Effector memory CD8-positive, alpha-beta T cell (primary cell): ENCODE measurements around the gene LRBA.

Source experiments
- ATAC-seq: fragments of 150-1000 bp; cut with Tn5 transposase; replicated peaks from 2 replicates; pipeline ENCODE4 v1.10.0; 2021; ENCODE audit warnings: mild to moderate bottlenecking, moderate library complexity
- DNase-seq, 3 experiments: peaks; one replicate each; pipeline ENCODE4 v3.0.0; 2021
- H3K27ac Mint-ChIP-seq, 2 donors: one replicate each; pipeline ENCODE4 v1.8.0; 2022; ENCODE audit warnings: mild to moderate bottlenecking in 2 of 2, mixed read lengths in 2 of 2, moderate library complexity in 2 of 2
- H3K27me3 Mint-ChIP-seq, 2 donors: one replicate each; pipeline ENCODE4 v1.8.0; 2022; ENCODE audit warnings: mixed read lengths in 2 of 2
- H3K36me3 Mint-ChIP-seq: one replicate; pipeline ENCODE4 v1.8.0; 2022; ENCODE audit warnings: mild to moderate bottlenecking, moderate library complexity, mixed read lengths; ENCODE audit not compliant: insufficient read depth
- H3K4me1 Mint-ChIP-seq, 2 donors: one replicate each; pipeline ENCODE4 v1.8.0; 2022; ENCODE audit warnings: low read depth in 2 of 2, mixed read lengths in 2 of 2
- H3K4me3 Mint-ChIP-seq, 2 donors: one replicate each; pipeline ENCODE4 v1.8.0; 2022; ENCODE audit warnings: mild to moderate bottlenecking in 2 of 2, mixed read lengths in 2 of 2, moderate library complexity in 2 of 2
- H3K9me3 Mint-ChIP-seq, 2 donors: one replicate each; pipeline ENCODE4 v1.8.0; 2022; ENCODE audit warnings: mixed read lengths in 2 of 2

LRBA gene

GRCh38 chr4:150641612-150642011 is 373.5 kb downstream of the LRBA start:
- DNase-seq (no peak), ATAC-seq (no peak)
- Mint-ChIP-seq H3K36me3 (no peaks in the 10 kb centered on the region), H3K27ac (no peak overlapping the region), H3K9me3 (no peaks in the 10 kb centered on the region), H3K4me1 (peaks cover 0 to 2% of the 10 kb centered on the region in 2 donors), H3K4me3 (no peak overlapping the region), H3K27me3 (no peaks in the 10 kb centered on the region)

- no peak overlapping the region for H3K27ac Mint-ChIP-seq
- ATAC-seq (no peak), DNase-seq (no peak)
- H3K4me1 Mint-ChIP-seq = peaks cover 1 to 16% of the 10 kb centered on the region in 2 donors
- no peaks in the 10 kb centered on the region for H3K27me3 Mint-ChIP-seq
- no peak overlapping the region for H3K4me3 Mint-ChIP-seq
- peaks cover 3% of the 10 kb centered on the region for H3K36me3 Mint-ChIP-seq
- H3K9me3 Mint-ChIP-seq = peaks cover 0 to 4% of the 10 kb centered on the region in 2 donors
Measured at GRCh38 chr4:150632639-150633038, 382.4 kb downstream of the LRBA start.

- Mint-ChIP-seq H3K4me1 (peaks cover 0 to 5% of the 10 kb centered on the region in 2 donors), H3K36me3 (no peaks in the 10 kb centered on the region), H3K27ac (no peak overlapping the region), H3K9me3 (no peaks in the 10 kb centered on the region), H3K4me3 (no peak overlapping the region), H3K27me3 (no peaks in the 10 kb centered on the region)
- no peak for DNase-seq
- ATAC-seq = no peak
Measured at GRCh38 chr4:150628073-150628472, 387.0 kb downstream of the LRBA start.

GRCh38 chr4:150625033-150625432 is 390.1 kb downstream of the LRBA start:
- DNase-seq (no peak), ATAC-seq (no peak)
- H3K4me1 Mint-ChIP-seq = peaks cover 2 to 5% of the 10 kb centered on the region in 2 donors
- no peak overlapping the region for H3K27ac Mint-ChIP-seq
- H3K9me3 Mint-ChIP-seq = no peaks in the 10 kb centered on the region
- H3K4me3 Mint-ChIP-seq = no peak overlapping the region
- no peaks in the 10 kb centered on the region for H3K36me3 Mint-ChIP-seq
- no peaks in the 10 kb centered on the region for H3K27me3 Mint-ChIP-seq

- no peak overlapping the region for H3K27ac Mint-ChIP-seq
- H3K4me1 Mint-ChIP-seq = peaks cover 2 to 8% of the 10 kb centered on the region in 2 donors
- no peaks in the 10 kb centered on the region for H3K27me3 Mint-ChIP-seq
- H3K9me3 Mint-ChIP-seq = no peaks in the 10 kb centered on the region
- ATAC-seq = no peak
- no peaks in the 10 kb centered on the region for H3K36me3 Mint-ChIP-seq
- DNase-seq = no peak
- no peak overlapping the region for H3K4me3 Mint-ChIP-seq
Measured at GRCh38 chr4:150624055-150624454, 391.0 kb downstream of the LRBA start.

GRCh38 chr4:150619042-150619441 is 396.0 kb downstream of the LRBA start:
- DNase-seq (no peak), ATAC-seq (no peak)
- Mint-ChIP-seq H3K9me3 (no peaks in the 10 kb centered on the region), H3K27ac (peak overlapping the region in 1 of 2 donors; percentile 22), H3K4me3 (no peak overlapping the region), H3K27me3 (no peaks in the 10 kb centered on the region), H3K36me3 (no peaks in the 10 kb centered on the region), H3K4me1 (peaks cover 2 to 8% of the 10 kb centered on the region in 2 donors)

GRCh38 chr4:150609131-150609530 is 406.0 kb downstream of the LRBA start:
- Mint-ChIP-seq H3K4me3 (no peak overlapping the region), H3K9me3 (no peaks in the 10 kb centered on the region), H3K27ac (peak overlapping the region in 1 of 2 donors; percentile 5), H3K4me1 (peaks cover 0 to 5% of the 10 kb centered on the region in 2 donors), H3K36me3 (peaks cover 4% of the 10 kb centered on the region), H3K27me3 (no peaks in the 10 kb centered on the region)
- DNase-seq = no peak
- no peak for ATAC-seq

- Mint-ChIP-seq H3K27me3 (no peaks in the 10 kb centered on the region), H3K36me3 (peaks cover 11% of the 10 kb centered on the region), H3K27ac (no peak overlapping the region), H3K4me3 (no peak overlapping the region), H3K4me1 (no peaks in the 10 kb centered on the region), H3K9me3 (no peaks in the 10 kb centered on the region)
- DNase-seq (no peak), ATAC-seq (no peak)
Measured at GRCh38 chr4:150600812-150601445, 414.2 kb downstream of the LRBA start.

- Mint-ChIP-seq H3K4me3 (no peak overlapping the region), H3K27ac (no peak overlapping the region)
Measured at GRCh38 chr4:150599547-150599946, 415.5 kb downstream of the LRBA start.

GRCh38 chr4:150598909-150599308 is 416.2 kb downstream of the LRBA start:
- DNase-seq (no peak), ATAC-seq (no peak)
- Mint-ChIP-seq H3K36me3 (peaks cover 11% of the 10 kb centered on the region), H3K27me3 (no peaks in the 10 kb centered on the region), H3K9me3 (no peaks in the 10 kb centered on the region), H3K27ac (no peak overlapping the region), H3K4me1 (no peaks in the 10 kb centered on the region), H3K4me3 (no peak overlapping the region)

More at GRCh38 chr4:150599547-150599946, 415.5 kb downstream of the LRBA start:
- Mint-ChIP-seq H3K4me1 (no peaks in the 10 kb centered on the region), H3K27me3 (no peaks in the 10 kb centered on the region), H3K9me3 (no peaks in the 10 kb centered on the region), H3K36me3 (peaks cover 11% of the 10 kb centered on the region)
- DNase-seq (no peak), ATAC-seq (no peak)

GRCh38 chr4:150593996-150594395 is 421.1 kb downstream of the LRBA start:
- no peaks in the 10 kb centered on the region for H3K9me3 Mint-ChIP-seq
- H3K27ac Mint-ChIP-seq = no peak overlapping the region
- no peak for ATAC-seq
- H3K27me3 Mint-ChIP-seq = no peaks in the 10 kb centered on the region
- peaks cover 0 to 4% of the 10 kb centered on the region in 2 donors for H3K4me1 Mint-ChIP-seq
- no peak overlapping the region for H3K4me3 Mint-ChIP-seq
- no peak for DNase-seq
- peaks cover 26% of the 10 kb centered on the region for H3K36me3 Mint-ChIP-seq

- Mint-ChIP-seq H3K9me3 (no peaks in the 10 kb centered on the region), H3K27me3 (no peaks in the 10 kb centered on the region), H3K4me3 (no peak overlapping the region), H3K36me3 (peaks cover 19% of the 10 kb centered on the region), H3K4me1 (peaks cover 0 to 8% of the 10 kb centered on the region in 2 donors), H3K27ac (no peak overlapping the region)
- DNase-seq (no peak), ATAC-seq (no peak)
Measured at GRCh38 chr4:150591904-150592303, 423.2 kb downstream of the LRBA start.

GRCh38 chr4:150591406-150591805 is 423.7 kb downstream of the LRBA start:
- DNase-seq (no peak), ATAC-seq (no peak)
- Mint-ChIP-seq H3K36me3 (peaks cover 19% of the 10 kb centered on the region), H3K27ac (no peak overlapping the region), H3K9me3 (no peaks in the 10 kb centered on the region), H3K27me3 (no peaks in the 10 kb centered on the region), H3K4me1 (peaks cover 0 to 8% of the 10 kb centered on the region in 2 donors), H3K4me3 (no peak overlapping the region)

GRCh38 chr4:150590631-150591030 is 424.5 kb downstream of the LRBA start:
- no peak overlapping the region for H3K27ac Mint-ChIP-seq
- peaks cover 0 to 8% of the 10 kb centered on the region in 2 donors for H3K4me1 Mint-ChIP-seq
- no peak for DNase-seq
- no peaks in the 10 kb centered on the region for H3K27me3 Mint-ChIP-seq
- H3K36me3 Mint-ChIP-seq = peaks cover 26% of the 10 kb centered on the region
- H3K4me3 Mint-ChIP-seq = no peak overlapping the region
- ATAC-seq = no peak
- no peaks in the 10 kb centered on the region for H3K9me3 Mint-ChIP-seq
